K562 (cell line): Measurements from ENCODE around the gene FEN1.
A peak's percentile ranks its signal among the peaks of the same experiment; 100 is the strongest.

Source experiments
- BRCA1 ChIP-seq, 2 experiments: fragments of 450-650 bp in 1 of 2; sonication (generic) in 1 of 2; formaldehyde crosslinking in 1 of 2; IDR thresholded peaks; 2 replicates each; pipeline versions ENCODE4 v1.5.0 to v1.6.1; 2017 to 2020; ENCODE audit warnings: mild to moderate bottlenecking in 1 of 2, missing genetic modification reagents in 1 of 2
- PYGO2 ChIP-seq: fragments of 450-650 bp; IDR thresholded peaks from 2 replicates; pipeline ENCODE4 v1.6.1; 2016; ENCODE audit warnings: mild to moderate bottlenecking, missing genetic modification characterization, moderate library complexity, missing compliant biosample characterization
- TCF7 ChIP-seq: sonication (generic); IDR thresholded peaks from 2 replicates; pipeline ENCODE4 v1.6.1; 2016; ENCODE audit warnings: antibody characterized with exemption, borderline replicate concordance
- ZFX ChIP-seq: sonication (generic); formaldehyde crosslinking; IDR thresholded peaks from 2 replicates; pipeline ENCODE4 v1.8.0; 2022; ENCODE audit warnings: mild to moderate bottlenecking, missing genetic modification reagents, moderate library complexity
- TF ChIP-seq, protein P1 (sequence below), 3 experiments: IDR thresholded peaks in 2 of 3; conservative IDR thresholded peaks in 1 of 3; 2 replicates each; pipeline ENCODE4 v1.5.1; 2011 to 2012; ENCODE audit warnings: low read length in 3 of 3, mild to moderate bottlenecking in 3 of 3, control low read depth in 2 of 3, improper control_type of control experiment in 1 of 3, inconsistent platforms in 1 of 3, low read depth in 1 of 3, mixed read lengths in 1 of 3, moderate library complexity in 1 of 3; ENCODE audit not compliant: insufficient read depth in 2 of 3
- TF ChIP-seq, protein P2 (sequence below): sonication (generic); formaldehyde crosslinking; IDR thresholded peaks from 2 replicates; pipeline ENCODE4 v1.8.0; 2022; ENCODE audit warnings: missing genetic modification reagents, mild to moderate bottlenecking, borderline replicate concordance
- TF ChIP-seq, protein P3 (sequence below): sonication (generic); formaldehyde crosslinking; IDR thresholded peaks from 2 replicates; pipeline ENCODE4 v1.8.1; 2023; ENCODE audit warnings: mild to moderate bottlenecking, missing genetic modification reagents, moderate library complexity
- TF ChIP-seq, protein P4 (sequence below): sonication (generic); formaldehyde crosslinking; IDR thresholded peaks from 2 replicates; pipeline ENCODE4 v1.8.1; 2022; ENCODE audit warnings: missing genetic modification reagents

DNA sequence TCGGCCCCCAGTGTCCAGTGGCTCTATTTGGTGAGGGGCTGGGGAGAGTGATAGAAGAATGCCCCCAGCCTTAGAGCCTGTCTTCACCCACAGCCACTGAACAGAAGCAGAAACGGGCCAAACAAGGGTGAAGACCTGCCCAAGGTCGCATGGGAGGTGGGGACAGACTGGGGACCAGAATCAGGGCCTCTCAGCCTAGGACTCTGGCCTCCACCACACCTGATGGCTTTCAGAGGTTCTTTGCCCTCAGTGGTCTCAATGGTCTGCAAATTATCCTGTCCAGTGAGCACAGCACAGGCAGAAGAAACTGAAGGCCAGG, 44.8 kb upstream of the FEN1 start:
- TF ChIP-seq, protein P1, sequence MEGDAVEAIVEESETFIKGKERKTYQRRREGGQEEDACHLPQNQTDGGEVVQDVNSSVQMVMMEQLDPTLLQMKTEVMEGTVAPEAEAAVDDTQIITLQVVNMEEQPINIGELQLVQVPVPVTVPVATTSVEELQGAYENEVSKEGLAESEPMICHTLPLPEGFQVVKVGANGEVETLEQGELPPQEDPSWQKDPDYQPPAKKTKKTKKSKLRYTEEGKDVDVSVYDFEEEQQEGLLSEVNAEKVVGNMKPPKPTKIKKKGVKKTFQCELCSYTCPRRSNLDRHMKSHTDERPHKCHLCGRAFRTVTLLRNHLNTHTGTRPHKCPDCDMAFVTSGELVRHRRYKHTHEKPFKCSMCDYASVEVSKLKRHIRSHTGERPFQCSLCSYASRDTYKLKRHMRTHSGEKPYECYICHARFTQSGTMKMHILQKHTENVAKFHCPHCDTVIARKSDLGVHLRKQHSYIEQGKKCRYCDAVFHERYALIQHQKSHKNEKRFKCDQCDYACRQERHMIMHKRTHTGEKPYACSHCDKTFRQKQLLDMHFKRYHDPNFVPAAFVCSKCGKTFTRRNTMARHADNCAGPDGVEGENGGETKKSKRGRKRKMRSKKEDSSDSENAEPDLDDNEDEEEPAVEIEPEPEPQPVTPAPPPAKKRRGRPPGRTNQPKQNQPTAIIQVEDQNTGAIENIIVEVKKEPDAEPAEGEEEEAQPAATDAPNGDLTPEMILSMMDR (IDR thresholded peaks at IDR 0.05 in 2 of 3, conservative IDR thresholded peaks at IDR 0.05 in 1 of 3; ENCODE audit: insufficient read depth in 2 of 3, low read depth in 1 of 3, low read length in 3 of 3): no peak
- peak; percentile 49; the same call in 1 of the 2 replicates for TF ChIP-seq ZFX (CRISPR knock-in tag)
- no peak for TF ChIP-seq BRCA1 (IDR thresholded peaks at IDR 0.05)
- TF ChIP-seq BRCA1 (CRISPR knock-in tag; IDR thresholded peaks at IDR 0.05): no peak
- TF ChIP-seq, protein P2, sequence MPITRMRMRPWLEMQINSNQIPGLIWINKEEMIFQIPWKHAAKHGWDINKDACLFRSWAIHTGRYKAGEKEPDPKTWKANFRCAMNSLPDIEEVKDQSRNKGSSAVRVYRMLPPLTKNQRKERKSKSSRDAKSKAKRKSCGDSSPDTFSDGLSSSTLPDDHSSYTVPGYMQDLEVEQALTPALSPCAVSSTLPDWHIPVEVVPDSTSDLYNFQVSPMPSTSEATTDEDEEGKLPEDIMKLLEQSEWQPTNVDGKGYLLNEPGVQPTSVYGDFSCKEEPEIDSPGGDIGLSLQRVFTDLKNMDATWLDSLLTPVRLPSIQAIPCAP (CRISPR knock-in tag): no peak
- no peak for TF ChIP-seq PYGO2 (tag)
- TF ChIP-seq, protein P3, sequence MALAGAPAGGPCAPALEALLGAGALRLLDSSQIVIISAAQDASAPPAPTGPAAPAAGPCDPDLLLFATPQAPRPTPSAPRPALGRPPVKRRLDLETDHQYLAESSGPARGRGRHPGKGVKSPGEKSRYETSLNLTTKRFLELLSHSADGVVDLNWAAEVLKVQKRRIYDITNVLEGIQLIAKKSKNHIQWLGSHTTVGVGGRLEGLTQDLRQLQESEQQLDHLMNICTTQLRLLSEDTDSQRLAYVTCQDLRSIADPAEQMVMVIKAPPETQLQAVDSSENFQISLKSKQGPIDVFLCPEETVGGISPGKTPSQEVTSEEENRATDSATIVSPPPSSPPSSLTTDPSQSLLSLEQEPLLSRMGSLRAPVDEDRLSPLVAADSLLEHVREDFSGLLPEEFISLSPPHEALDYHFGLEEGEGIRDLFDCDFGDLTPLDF (CRISPR knock-in tag): no peak
- TF ChIP-seq, protein P4, sequence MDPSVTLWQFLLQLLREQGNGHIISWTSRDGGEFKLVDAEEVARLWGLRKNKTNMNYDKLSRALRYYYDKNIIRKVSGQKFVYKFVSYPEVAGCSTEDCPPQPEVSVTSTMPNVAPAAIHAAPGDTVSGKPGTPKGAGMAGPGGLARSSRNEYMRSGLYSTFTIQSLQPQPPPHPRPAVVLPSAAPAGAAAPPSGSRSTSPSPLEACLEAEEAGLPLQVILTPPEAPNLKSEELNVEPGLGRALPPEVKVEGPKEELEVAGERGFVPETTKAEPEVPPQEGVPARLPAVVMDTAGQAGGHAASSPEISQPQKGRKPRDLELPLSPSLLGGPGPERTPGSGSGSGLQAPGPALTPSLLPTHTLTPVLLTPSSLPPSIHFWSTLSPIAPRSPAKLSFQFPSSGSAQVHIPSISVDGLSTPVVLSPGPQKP: no peak
- no peak for TF ChIP-seq TCF7
